ENCODE measurements around the gene OR1I1.

OR1I1 gene

GRCh38 chr19:15099017-15099582 lies 17.1 kb downstream of the OR1I1 start:
- DNase-seq (ENCODE audit: low read depth) = no peak

- DNase-seq (ENCODE audit: low read depth) = peak; percentile 26
Measured at GRCh38 chr19:15101479-15102082, 19.6 kb downstream of the OR1I1 start.

GRCh38 chr19:15104003-15104402 lies 22.0 kb downstream of the OR1I1 start:
- no peak for DNase-seq (ENCODE audit: low read depth)

GRCh38 chr19:15104411-15104810 lies 22.4 kb downstream of the OR1I1 start:
- DNase-seq (ENCODE audit: low read depth) = no peak

- no peak for DNase-seq (ENCODE audit: low read depth)
Measured at GRCh38 chr19:15105044-15105443, 23.0 kb downstream of the OR1I1 start.

GRCh38 chr19:15107061-15108010 lies 25.3 kb downstream of the OR1I1 start, which contains the start of gene SYDE1:
SYDE1 (plus strand) TSS chr19:15107401; CDS start chr19:15107434, 33 bp downstream.
- no peak for DNase-seq (ENCODE audit: low read depth)

- no peak for DNase-seq (ENCODE audit: low read depth)
Measured at GRCh38 chr19:15108145-15108844, 26.3 kb downstream of the OR1I1 start.

- no peak for DNase-seq (ENCODE audit: low read depth)
Measured at GRCh38 chr19:15108845-15109767, 27.1 kb downstream of the OR1I1 start.

- DNase-seq (ENCODE audit: low read depth) = no peak
Measured at GRCh38 chr19:15109768-15110417, 27.9 kb downstream of the OR1I1 start.

- no peak for DNase-seq (ENCODE audit: low read depth)
Measured at GRCh38 chr19:15110418-15110815, 28.4 kb downstream of the OR1I1 start.

- no peak for DNase-seq (ENCODE audit: low read depth)
Measured at GRCh38 chr19:15111758-15112157, 29.7 kb downstream of the OR1I1 start.

GRCh38 chr19:15112385-15112784 lies 30.4 kb downstream of the OR1I1 start:
- no peak for DNase-seq (ENCODE audit: low read depth)

GRCh38 chr19:15113245-15114152 lies 31.5 kb downstream of the OR1I1 start:
- DNase-seq (ENCODE audit: low read depth) = no peak

GRCh38 chr19:15114153-15114540 lies 32.1 kb downstream of the OR1I1 start:
- DNase-seq (ENCODE audit: low read depth) = no peak

- DNase-seq (ENCODE audit: low read depth) = no peak
Measured at GRCh38 chr19:15115080-15115479, 33.1 kb downstream of the OR1I1 start.

- DNase-seq (ENCODE audit: low read depth) = no peak
Measured at GRCh38 chr19:15115762-15116615, 34.0 kb downstream of the OR1I1 start.

GRCh38 chr19:15116856-15117255 lies 34.8 kb downstream of the OR1I1 start:
- DNase-seq (ENCODE audit: low read depth) = no peak

GRCh38 chr19:15118248-15118647 lies 36.2 kb downstream of the OR1I1 start:
- no peak for DNase-seq (ENCODE audit: low read depth)
